ENCODE data around the gene MAPK12. TPM values are rescaled to one million over a fixed set of nuclear protein-coding genes. Genes with fewer than 3 reads are reported as not detected.
"Not testable (repeated sequence)": the region's sequence is repeated elsewhere in the genome, so short reads cannot be mapped to it uniquely, and the experiment has no call there.

MAPK12 gene
- total RNA-seq, 1 experiment from 2014 or later, result 31.4 TPM

DNA sequence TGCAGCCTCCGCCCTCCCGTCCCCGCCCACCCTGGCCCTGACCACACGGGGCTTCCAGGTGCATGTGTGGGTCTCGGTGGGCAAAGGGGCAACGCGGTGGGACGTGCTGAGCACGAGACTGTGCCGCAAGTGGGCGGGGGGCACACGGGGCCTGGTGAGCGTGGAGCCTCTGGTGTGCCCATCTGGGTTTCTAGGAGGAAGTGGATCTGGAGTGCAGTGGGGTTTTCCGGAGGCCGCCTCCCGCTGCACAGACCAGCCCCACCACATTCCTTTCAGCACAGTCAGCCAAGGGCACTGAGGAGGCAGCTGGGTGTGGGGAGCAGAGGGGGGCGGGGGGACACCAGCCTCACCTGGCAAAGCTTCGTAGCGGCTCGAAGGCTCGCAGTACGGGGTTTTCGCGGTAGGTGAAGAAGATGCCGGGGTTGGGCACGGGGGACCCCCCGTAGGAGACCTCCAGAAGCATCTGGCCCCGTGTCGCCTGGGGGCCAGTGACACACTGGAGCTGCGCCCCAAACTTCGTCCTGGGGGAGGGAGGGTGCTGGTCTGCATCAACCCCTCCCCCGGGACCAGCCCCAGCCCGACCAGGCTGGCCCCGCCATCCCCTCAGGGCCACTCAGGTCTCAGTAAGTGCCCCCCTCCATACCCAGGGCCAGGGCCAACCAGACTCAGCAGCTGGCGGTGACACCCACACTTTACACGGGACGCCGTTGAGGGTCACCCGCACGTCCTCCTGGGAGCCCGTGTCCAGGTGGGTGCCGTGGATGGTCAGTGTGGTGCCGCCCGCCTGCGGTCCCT is 21.1 kb upstream of the MAPK12 start:
- peak; percentile 92 for DNase-seq (ENCODE audit: low spot score)

DNA sequence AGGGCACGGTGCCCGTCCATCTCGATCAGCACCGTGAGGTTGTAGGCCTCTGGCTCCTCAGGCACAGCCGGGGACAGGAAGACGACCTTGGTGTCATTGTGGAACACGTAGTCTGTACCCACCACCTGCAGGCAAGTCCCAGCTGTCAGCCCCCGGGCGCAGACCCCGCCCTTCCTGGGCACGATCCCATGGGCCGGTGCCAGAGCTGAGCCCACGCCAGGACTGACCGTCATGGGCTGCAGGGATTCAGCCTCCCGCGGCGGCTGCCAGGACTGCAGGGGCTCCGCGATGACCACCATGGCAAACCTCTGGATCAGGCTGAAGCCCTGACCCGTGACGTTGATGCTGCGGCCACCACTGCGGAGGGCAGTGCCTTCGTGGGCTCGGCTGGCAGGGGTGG is 20.5 kb upstream of the MAPK12 start:
- no peak for DNase-seq (ENCODE audit: low spot score)

DNA sequence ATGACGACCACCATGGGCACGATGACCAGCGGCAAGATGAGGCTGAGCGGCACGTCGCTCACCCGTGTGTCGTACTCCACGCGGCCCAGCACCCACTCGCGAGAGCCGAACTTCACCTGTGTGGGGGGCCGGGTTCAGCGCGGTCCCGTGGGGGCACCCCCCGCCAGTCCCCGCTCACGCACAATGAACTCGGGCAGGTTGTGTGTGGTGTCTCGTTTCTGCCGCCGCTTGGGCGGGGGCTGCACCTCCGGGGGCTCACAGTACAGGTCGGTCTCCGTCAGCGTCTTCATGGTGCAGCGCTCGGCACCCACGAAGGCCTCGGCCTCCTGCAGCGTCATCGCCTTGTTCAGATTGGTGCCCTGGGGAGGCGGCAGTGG is 19.9 kb upstream of the MAPK12 start:
- DNase-seq (ENCODE audit: low spot score), result no peak

DNA sequence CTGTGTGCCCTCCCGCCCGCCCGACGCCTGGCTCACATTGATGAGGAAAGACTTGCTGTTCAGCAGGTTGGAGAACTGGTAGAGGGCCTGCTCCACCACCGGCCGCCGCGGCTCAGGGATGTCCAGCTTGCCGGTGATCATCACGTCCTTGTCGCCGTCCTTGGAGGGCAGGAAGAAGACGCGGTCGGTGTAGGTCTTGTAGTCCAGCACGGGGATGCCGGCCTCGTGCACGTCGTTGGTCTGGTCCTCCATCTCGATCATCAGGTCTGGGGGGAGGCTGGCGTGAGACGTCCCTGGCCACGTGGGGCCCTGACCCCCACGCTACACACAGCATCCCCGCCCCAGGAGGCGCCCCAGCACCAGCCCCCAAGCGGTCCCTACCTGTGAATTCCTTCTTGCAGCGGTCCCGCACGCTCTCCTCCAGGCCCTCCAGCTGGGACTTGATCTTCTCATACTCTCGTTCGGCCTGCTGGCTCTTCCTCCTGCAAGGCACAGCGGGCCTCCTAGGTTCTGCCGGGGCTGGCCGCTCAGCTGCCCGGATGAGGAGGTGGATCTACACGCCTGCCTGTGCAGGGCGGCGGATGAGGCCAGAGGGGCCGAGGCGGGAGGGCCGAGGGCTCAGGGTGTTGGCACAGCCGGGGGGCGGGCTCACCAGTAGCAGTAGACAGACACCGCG is 19.4 kb upstream of the MAPK12 start:
- no peak for DNase-seq (ENCODE audit: low spot score)

DNA sequence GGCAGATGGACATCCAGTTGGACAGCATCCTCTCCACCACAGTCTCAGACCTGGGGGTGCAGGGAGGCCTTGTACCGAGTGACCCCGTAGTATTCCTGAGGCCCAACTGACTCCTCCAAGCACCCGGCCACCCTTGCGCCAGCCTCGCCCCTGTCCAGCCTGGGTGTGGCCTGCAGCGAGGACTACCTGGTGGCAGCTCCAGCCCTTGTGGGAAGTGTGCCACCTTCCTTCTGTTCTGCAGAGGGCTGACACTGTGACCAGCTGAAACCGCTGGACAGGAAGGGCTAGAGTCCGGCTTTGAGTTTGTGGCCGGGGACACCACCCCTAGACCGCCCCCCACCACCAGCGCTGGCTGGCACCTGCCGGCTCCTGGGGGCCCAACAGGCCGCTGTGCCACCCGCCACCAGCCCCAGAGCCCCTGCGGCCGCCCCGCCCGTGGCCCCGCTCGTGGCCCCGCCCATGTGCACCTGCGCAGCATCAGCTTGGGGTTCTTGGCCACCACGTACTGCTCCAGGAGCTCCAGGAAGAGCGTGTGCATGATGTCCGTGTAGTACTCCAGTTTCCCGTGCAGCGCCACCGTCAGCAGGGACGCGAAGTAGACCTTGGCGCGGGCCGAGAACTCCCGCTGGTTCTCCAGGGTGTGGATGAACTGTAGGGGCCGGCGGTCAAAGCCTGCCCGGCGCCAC is 18.7 kb upstream of the MAPK12 start:
- no peak for DNase-seq (ENCODE audit: low spot score)

DNA sequence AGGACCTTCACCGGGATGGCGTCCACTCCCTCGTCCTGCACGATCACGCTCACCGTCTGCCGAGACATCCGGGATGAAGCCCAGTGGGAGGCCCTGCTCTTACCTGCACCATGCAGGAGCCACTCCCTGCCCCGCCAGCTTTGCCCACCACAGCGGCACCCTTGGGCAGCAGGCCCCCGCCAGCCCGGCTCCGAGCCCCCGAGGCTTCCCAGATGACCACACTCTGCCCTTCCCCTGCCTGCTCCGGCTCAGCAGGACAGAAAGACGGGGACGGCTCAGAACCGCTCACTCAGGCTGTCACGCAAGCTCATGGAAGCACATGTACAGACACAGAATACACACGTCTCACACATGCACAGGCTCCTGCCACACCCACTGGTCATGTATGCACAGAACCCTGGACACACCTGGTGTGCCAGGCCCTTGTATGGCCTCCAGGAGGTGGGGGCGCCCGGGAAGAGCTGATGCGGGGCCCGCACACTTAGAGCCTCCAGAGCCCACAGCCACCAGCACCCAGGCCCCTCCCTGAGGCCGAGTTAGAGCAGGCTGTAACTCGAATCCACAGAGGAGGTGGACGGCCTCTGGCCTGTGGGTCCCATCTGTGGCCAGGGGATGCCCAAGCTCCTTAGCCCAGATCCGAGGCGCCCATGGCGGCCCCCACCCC is 17.6 kb upstream of the MAPK12 start:
- no peak for DNase-seq (ENCODE audit: low spot score)

DNA sequence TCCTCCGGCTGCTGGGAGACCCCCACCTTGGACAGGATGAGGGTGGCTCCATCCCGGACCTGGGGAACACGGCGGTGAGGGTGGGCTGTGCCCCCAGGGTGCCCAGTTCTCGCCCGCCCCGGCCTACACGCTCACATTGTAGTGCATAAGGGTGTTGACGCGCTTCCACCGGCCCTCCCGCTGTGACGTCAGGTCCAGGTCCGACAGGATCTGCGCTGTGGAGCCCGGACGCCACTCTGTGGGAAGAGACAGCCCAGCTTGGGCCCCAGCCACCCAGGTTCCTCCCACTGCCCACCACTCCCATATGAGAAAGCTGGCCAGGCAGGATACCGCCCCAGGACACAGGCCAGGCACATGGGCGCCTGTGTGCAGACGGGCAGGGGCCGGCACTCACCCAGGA is 17.0 kb upstream of the MAPK12 start:
- no peak for DNase-seq (ENCODE audit: low spot score)

DNA sequence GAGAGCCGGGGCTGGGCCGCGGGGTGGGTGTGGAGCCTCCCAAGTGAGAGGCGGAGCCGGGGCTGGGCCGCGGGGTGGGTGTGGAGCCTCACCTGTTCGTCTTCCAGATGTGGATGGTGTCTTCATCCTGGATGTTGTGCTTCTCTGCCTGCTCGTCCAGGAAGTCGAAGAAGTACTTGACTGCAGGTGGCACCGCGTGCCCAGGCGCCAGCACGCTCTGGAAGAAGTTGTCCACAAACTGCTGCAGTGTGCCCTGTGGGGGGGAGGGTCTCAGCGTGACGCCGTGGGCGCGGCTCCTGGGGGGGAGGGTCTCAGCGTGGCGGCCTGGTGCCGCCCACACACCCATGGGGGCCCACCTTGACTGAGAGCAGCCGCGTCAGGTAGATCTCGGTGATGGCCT is 16.3 kb upstream of the MAPK12 start:
- no peak for DNase-seq (ENCODE audit: low spot score)

DNA sequence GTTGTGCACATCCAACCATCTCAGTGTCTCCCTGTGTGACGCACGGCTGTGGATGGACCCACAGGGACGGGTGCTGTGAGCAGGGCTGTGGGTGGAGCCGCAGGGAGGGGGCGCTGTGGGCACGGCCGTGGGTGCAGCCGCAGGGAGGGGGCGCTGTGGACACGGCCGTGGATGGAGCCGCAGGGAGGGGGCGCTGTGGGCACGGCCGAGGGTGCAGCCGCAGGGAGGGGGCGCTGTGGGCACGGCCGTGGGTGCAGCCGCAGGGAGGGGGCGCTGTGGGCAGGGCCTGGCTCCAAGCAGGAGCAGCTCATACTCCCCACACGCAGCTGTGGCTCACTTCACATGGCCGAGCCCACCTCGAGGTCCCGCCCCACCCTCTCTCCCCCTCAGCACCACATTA is 14.7 kb upstream of the MAPK12 start:
- DNase-seq (ENCODE audit: low spot score), result no peak

DNA sequence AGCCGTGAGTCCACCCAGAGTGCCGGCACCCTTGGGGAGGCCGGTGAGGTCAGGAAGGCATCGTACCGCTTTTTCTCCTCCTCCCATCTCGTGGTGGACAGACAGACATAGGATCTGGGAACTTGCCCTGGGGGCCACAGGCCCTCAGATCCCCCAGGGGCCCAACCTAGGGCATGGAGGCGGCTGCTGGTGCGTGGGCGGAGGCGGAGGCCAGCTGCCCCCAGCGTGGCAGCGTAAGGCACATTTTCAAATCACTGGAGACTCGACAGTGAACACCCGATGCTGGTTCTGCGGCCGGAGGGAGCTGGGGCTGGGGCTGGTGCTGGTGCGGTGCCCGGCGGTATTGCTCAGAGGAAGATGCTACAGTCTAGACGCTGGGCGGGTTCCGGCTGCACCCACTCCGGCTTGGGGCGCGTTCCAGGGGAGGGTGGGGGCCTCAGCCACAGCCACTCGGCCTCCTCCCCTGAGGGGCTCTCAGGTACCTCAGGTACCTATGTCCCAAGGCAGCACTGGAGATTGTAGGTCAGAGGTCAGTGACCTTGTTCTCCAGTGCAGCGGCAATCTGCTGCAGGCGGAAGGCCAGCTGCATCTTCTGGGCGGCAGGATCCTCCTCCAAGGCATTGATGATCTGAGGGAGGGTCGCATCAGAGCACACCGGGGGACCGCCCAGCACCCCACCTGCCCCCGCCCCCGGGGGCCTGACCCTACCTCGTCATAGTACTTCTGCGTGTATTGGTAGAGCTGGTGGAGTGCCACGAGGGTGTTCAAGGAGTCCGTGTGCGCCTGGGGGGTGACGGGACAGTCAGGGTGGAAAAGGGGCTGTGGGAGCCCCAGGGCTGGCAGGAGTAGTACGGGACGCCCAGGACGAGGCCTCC is 13.9 kb upstream of the MAPK12 start:
- no peak for DNase-seq (ENCODE audit: low spot score)

DNA sequence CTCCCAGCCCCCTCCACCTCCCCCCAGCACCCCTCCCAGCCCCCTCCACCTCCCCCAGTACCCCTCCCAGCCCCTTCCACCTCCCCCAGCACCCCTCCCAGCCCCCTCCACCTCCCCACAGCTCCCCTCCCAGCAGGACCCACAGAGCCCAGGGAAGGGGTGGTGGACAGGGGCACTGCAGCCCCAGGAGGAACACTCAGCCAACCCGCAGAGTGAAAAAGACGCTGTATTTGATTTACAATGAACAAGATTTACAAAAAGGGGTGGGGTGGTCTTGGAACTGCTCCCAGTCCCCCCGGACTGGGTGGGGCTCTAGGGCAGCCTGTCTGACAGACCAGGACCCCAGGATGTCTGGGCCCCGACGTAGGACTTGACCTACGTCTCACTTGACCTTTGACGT is 13.3 kb upstream of the MAPK12 start:
- DNase-seq (ENCODE audit: low spot score), result no peak

DNA sequence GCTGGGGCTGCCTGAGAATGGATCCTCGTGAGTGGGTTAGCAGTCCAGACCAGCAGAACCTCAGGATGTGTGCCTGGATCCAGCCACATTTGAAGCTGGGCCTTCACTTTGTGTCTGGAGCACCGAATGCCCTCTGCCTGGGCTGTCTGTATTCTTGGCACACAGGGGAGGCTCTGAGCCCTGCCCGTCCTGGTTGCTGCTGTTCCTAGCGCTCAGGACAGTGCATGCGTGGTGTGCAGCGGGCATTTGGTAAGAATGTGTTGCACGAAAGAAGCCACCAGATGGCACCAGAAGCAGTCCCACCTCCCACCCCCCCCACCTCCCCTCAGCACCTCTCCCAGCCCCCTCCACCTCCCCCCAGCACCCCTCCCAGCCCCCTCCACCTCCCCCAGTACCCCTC is 12.8 kb upstream of the MAPK12 start:
- DNase-seq (ENCODE audit: low spot score), result no peak

DNA sequence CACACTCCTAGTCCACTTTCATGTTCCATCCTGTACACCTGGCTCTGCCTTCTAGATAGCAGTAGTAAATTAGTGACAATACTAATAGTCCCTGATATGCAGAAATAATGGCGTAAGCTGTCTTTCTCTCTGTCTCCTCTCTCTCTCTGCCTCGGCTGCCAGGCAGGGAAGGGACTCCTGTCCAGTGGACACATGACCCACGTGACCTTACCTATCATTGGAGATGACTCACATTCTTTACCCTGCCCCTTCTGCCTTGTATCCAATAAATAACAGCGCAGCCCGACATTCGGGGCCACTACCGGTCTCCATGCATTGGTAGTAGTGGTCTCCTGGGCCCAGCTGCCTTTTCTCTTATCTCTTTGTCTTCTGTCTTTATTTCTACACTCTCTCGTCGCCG is 12.3 kb upstream of the MAPK12 start:
- not testable (repeated sequence) for DNase-seq (ENCODE audit: low spot score)

DNA sequence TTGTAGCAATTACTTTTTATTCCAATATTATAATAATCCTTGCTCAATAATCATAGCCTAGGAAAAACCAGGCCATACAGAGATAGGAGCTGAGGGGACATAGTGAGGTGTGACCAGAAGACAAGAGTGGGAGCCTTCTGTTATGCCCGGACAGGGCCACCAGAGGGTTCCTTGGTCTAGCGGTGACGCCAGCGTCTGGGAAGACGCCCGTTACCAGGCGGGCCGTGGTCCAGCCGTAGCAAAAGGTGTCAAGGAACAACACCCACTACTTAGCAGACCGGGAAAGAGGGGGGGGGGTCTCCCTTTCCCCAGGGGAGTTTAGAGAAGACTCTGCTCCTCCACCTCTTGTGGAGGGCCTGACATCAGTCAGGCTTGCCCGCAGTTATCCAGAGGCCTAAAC is 11.9 kb upstream of the MAPK12 start:
- not testable (repeated sequence) for DNase-seq (ENCODE audit: low spot score)

DNA sequence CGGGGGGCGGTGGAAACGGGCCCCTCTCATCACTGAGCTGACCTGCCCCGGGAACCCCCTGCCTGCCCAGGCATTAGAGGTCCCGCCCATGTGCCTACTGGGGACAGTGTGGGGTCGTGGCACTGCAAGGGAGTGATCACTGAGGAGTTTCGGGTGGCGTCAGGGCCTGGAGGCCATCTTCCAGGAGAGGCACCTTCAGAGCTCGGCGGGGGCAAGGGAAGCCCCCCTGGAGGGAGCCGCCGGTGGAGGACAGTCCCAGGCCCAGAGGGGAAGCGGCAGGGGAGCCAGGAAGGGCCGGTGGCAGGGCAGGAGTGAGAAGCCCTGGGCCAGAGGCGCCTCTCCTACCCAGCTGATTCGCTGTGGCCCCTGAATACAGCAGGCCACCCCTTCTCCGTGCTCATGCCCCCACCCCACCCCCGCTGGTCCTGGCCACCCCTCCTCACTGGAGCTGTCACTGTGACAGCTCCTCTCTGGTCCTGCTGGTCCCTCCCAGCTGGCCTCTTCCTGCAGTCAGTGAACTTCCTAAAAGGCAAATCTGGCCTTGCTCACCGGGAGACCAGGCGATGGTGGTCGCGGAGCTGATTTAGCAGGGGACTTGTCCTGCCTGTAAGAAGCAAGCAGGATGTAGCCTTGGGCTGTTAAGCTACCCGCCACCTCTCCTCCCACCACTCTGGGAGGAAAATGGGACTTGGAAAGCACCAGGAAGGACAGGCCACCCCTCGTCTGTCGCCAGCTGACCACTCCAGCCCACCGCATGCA is 10.7 kb upstream of the MAPK12 start:
- DNase-seq (ENCODE audit: low spot score), result no peak

DNA sequence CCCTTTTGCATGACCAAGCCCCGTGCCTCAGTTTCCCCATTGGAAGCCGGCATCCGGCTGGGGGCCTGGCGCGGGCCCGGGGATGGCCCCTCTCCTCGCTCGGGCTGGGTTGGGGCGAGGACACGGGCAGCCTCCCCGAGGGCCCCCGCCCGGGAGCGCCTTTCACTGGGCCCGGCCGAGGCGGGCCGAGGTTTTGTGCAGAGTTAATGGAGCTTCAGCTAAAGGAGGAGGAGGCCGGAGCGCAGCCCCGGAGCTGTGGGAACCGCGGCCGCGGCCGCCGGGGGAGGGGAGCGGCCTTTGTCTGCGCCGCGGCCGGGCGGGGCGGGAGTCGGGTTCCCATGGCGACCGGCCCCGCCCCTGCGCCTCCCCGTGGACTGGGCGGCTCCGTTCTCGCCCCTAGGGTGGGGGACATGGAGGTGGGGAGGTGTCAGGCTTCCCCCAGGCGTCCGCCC is 10.1 kb upstream of the MAPK12 start:
- DNase-seq (ENCODE audit: low spot score), result no peak

DNA sequence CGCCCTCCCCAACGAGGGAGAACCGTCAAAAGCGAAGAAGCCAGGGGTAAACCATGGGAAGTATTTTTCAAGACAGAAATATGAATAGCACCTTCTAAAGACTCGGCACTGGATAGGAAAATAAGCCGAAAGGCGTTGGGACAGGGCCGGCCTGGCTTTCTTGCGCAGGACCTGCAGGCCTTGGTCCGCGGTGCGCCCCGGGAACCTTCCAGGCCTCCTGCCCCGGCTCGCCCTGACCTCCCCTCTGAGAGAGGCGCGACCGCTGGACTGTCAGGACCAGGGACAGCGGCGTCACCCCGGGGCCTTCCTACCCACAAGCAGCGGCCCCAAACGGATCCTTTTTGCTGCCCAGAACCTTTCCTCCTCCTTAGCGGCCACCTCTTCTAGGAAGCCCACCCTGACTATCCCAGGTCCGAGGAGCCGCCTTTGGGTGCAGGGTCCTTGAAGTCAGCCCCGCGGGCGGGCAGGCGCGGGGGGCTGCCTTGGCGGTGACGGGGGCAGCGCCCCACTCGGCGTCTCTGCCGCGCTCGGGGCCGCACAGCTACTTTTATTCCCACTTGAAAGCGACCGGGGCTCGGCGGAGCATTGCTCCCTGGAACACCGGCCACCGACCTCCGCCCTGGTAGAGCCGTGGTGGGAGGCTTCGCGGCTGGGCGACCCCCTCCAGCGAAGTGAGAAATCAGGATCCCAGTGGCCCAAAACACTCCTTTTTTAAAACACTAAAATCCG is 9.3 kb upstream of the MAPK12 start:
- DNase-seq (ENCODE audit: low spot score), result no peak

DNA sequence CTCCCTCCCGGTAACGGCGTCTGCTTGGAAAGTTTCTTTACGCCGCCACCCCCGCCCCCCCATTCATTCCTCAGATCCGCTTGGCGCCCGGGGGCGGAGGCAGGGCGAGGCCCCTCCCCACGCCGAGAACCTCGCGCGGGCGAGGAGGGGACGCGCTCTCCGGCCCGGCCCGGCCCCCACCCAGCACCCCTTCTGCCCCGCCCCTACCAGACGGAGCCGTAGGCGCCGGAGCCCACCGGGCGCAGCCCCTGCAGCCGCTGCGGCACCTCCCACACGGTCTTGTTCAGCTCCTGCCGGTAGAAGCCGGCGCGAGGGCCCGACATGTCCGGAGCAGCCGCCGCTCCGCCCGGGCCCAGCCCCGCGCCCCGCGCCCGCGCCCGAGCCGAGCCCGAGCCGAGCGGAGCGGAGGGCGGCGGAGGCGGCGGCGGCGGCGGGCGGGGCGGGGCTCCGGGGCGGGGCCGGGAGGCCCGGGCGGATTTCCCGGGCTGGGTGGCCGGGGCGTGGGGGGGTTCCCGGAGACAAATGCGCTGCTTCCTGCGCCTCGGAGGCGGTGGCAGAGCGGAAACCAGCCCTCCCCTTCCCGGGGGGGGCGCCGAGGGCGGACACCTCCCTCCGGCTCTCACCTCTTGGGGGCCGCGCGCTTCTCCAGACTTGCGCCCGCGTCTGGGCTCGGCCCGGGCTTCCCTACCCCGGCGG is 8.6 kb upstream of the MAPK12 start, which contains the start of gene MAPK11:
MAPK11 (minus strand) TSS at position 411 of the 696 bp plus-strand sequence; CDS start at position 323, 88 bp downstream.
- no peak for DNase-seq (ENCODE audit: low spot score)

DNA sequence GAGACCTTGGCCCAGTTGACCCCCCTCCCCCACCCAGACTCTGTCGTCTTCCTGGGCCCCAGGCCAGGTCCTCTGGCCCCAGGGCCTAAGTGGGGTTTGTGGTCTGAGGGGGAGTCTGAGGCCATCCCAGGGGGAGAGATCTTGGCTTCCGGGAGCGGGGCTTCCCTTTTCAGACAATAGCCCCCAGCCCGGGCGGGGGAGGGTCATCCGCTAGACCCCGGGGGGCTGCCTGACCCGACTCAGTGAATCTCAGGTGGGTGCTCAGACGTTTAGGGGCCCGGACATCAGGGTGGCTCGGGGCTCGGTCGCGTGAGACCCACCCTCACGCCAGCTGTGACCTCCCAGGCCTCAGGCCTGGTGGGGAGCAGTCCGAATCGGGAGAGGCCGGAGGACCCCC is 8.1 kb upstream of the MAPK12 start:
- DNase-seq (ENCODE audit: low spot score), result no peak

Measured in A172 (cell line).